GM21717 (cell line): ENCODE results near the gene NANOS1.
"Not testable (repeated sequence)": the region's sequence is repeated elsewhere in the genome, so short reads cannot be mapped to it uniquely, and the experiment has no call there.

Source experiments
- ATAC-seq: cut with Tn5 transposase; IDR thresholded peaks from one replicate; pipeline ENCODE4 v1.9.1; 2021; ENCODE audit warnings: mild to moderate bottlenecking, moderate library complexity; ENCODE audit not compliant: unreplicated experiment

The NANOS1 gene

GRCh38 chr10:119006451-119007210 lies 22.9 kb upstream of the NANOS1 start:
- ATAC-seq: no peak

GRCh38 chr10:119007211-119007574 lies 22.3 kb upstream of the NANOS1 start:
- no peak for ATAC-seq

- no peak for ATAC-seq
Observed at GRCh38 chr10:119020627-119020946, 8.9 kb upstream of the NANOS1 start.

GRCh38 chr10:119022846-119023552 lies 6.5 kb upstream of the NANOS1 start:
- ATAC-seq: no peak

- no peak for ATAC-seq
Observed at GRCh38 chr10:119023553-119023868, 6.0 kb upstream of the NANOS1 start.

- ATAC-seq: no peak
Observed at GRCh38 chr10:119024882-119025281, 4.6 kb upstream of the NANOS1 start.

GRCh38 chr10:119025336-119025735 lies 4.2 kb upstream of the NANOS1 start:
- no peak for ATAC-seq

GRCh38 chr10:119025776-119026175 lies 3.7 kb upstream of the NANOS1 start:
- ATAC-seq: no peak

- no peak for ATAC-seq
Observed at GRCh38 chr10:119026301-119027110, 3.0 kb upstream of the NANOS1 start.

GRCh38 chr10:119028445-119028899 lies 1.0 kb upstream of the NANOS1 start:
- not testable (repeated sequence) for ATAC-seq

- ATAC-seq: peak; percentile 62
Observed at GRCh38 chr10:119028900-119029612, 458 bp upstream of the NANOS1 start.

GRCh38 chr10:119030421-119031250 lies 1.1 kb downstream of the NANOS1 start:
- peak; percentile 66 for ATAC-seq

- ATAC-seq: no peak
Observed at GRCh38 chr10:119031496-119032059, 2.1 kb downstream of the NANOS1 start.

- ATAC-seq: no peak
Observed at GRCh38 chr10:119039161-119039560, 9.6 kb downstream of the NANOS1 start.

- ATAC-seq: no peak
Observed at GRCh38 chr10:119041326-119041725, 11.8 kb downstream of the NANOS1 start.

GRCh38 chr10:119042169-119042568 lies 12.7 kb downstream of the NANOS1 start:
- no peak for ATAC-seq

- ATAC-seq: no peak
Observed at GRCh38 chr10:119045561-119045960, 16.0 kb downstream of the NANOS1 start.

- ATAC-seq: no peak
Observed at GRCh38 chr10:119049361-119049760, 19.8 kb downstream of the NANOS1 start.

- no peak for ATAC-seq
Observed at GRCh38 chr10:119049777-119050176, 20.3 kb downstream of the NANOS1 start.

GRCh38 chr10:119051775-119052174 lies 22.3 kb downstream of the NANOS1 start:
- ATAC-seq: no peak
